ENCODE measurements around the gene ME3. TPM values are rescaled to one million over a fixed set of nuclear protein-coding genes. Genes with fewer than 3 reads are reported as not detected.

The ME3 gene
- total RNA-seq, 1 donor from 2014 or later, result 33.4 TPM

DNA sequence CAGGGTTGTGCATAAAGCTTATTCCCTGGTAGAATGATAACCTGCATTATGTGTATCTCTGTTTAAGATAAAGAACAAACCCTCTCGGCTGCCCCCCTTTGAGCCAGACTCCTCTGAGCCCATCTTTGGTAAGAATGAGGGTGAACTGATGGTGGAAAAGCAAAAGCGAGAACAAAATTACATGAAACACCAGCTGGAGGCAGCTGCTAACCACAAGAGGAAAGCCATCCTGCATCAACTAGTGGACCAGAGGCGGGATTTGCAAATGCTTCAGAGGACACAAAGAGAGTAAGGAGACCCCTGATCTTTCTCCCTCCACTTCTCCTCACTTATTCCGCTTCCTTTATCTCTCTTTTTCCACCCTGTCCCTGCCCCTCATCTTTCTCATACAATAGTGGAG is 257.4 kb downstream of the ME3 start:
- Histone ChIP-seq H3K27ac (replicated peaks) (no peak overlapping the region), H3K27me3 (ENCODE audit: low read depth) (no peaks in the 10 kb centered on the region), H3K4me1 (no peaks in the 10 kb centered on the region), H3K36me3 (no peaks in the 10 kb centered on the region), H3K4me3 (no peak overlapping the region), H3K9me3 (replicated peaks) (no peaks in the 10 kb centered on the region)
- DNase-seq, result no peak
- no peak for TF ChIP-seq CTCF (IDR thresholded peaks at IDR 0.05; ENCODE audit: borderline replicate concordance)
- intact Hi-C loops (cut with micrococcal nuclease), result no loop called here

DNA sequence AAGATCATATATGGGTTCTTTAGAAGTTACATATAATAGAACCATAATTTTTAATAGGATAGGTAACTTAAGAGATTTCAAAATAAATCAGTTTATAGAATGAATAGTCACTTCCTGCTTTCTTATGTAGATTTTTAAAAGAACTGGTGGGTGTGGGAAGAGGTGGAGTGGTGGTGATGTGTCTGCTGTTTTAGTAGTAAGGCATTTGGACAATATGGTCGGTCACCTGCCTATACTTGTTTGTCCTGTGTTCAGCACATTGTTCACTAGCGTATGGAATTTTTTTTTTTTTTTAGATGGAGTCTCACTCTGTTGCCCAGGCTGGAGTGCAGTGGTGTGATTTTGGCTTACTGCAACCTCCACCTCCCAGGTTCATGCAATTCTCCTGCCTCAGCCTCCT is 258.4 kb downstream of the ME3 start:
- no peak for TF ChIP-seq CTCF (IDR thresholded peaks at IDR 0.05; ENCODE audit: borderline replicate concordance)
- intact Hi-C loops (cut with micrococcal nuclease), result no loop called here
- Histone ChIP-seq H3K9me3 (replicated peaks) (no peaks in the 10 kb centered on the region), H3K4me1 (no peaks in the 10 kb centered on the region), H3K4me3 (no peak overlapping the region), H3K36me3 (peaks cover 6% of the 10 kb centered on the region), H3K27me3 (ENCODE audit: low read depth) (no peaks in the 10 kb centered on the region), H3K27ac (replicated peaks) (no peak overlapping the region)
- DNase-seq, result no peak

- H3K27ac ChIP-seq (replicated peaks), result no peak overlapping the region
- DNase-seq, result no peak
- no peaks in the 10 kb centered on the region for H3K4me1 ChIP-seq
- no peak for TF ChIP-seq CTCF (IDR thresholded peaks at IDR 0.05; ENCODE audit: borderline replicate concordance)
- H3K4me3 ChIP-seq, result no peak overlapping the region
- no peaks in the 10 kb centered on the region for H3K9me3 ChIP-seq (replicated peaks)
- no peaks in the 10 kb centered on the region for H3K27me3 ChIP-seq (ENCODE audit: low read depth)
- H3K36me3 ChIP-seq, result peaks cover 6% of the 10 kb centered on the region
- intact Hi-C loops (cut with micrococcal nuclease), result no loop called here
Measured at GRCh38 chr11:86408845-86409244, 263.6 kb downstream of the ME3 start.

DNA sequence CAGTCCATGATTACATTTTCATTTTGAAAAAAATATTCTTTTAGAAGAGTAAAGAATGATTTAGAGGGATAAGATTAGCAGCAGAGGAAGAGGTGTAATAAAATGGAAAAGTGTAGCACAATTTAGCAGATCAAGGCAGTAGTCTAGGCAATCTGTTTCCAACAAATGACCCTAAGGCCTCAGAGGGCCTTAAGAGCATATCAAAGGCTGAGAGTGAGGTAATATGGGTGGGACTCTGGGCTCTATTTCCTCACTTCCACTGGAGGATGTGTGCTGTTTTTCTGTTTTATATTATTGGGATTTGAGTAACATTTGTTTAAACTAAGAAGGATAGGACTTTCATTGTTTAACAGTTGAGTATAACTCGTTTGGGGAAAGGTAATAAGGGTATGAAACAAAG is 269.0 kb downstream of the ME3 start:
- no peak for TF ChIP-seq CTCF (IDR thresholded peaks at IDR 0.05; ENCODE audit: borderline replicate concordance)
- intact Hi-C loops (cut with micrococcal nuclease), result no loop called here
- Histone ChIP-seq H3K27ac (replicated peaks) (no peak overlapping the region), H3K36me3 (no peaks in the 10 kb centered on the region), H3K4me1 (no peaks in the 10 kb centered on the region), H3K27me3 (ENCODE audit: low read depth) (no peaks in the 10 kb centered on the region), H3K4me3 (no peak overlapping the region), H3K9me3 (replicated peaks) (no peaks in the 10 kb centered on the region)
- no peak for DNase-seq

GRCh38 chr11:86398106-86398505 is 274.3 kb downstream of the ME3 start:
- no peaks in the 10 kb centered on the region for H3K9me3 ChIP-seq (replicated peaks)

More at GRCh38 chr11:86398106-86398505, 274.3 kb downstream of the ME3 start:
- intact Hi-C loops (cut with micrococcal nuclease), result no loop called here
- Histone ChIP-seq H3K4me3 (no peak overlapping the region), H3K27me3 (ENCODE audit: low read depth) (no peaks in the 10 kb centered on the region), H3K27ac (replicated peaks) (no peak overlapping the region), H3K4me1 (no peaks in the 10 kb centered on the region), H3K36me3 (no peaks in the 10 kb centered on the region)
- TF ChIP-seq CTCF (IDR thresholded peaks at IDR 0.05; ENCODE audit: borderline replicate concordance), result no peak
- DNase-seq, result no peak
